A549 (cell line): ENCODE measurements around the gene GSTT2B. TPM values are rescaled to one million over a fixed set of nuclear protein-coding genes. Genes with fewer than 3 reads are reported as not detected.
"Not testable (repeated sequence)": the region's sequence is repeated elsewhere in the genome, so short reads cannot be mapped to it uniquely, and the experiment has no call there.

Experiments
- ATAC-seq, 2 experiments: fragments of 200-7000 bp in 1 of 2; fragments of >200 bp in 1 of 2; cut with Nextera tagmentation in 1 of 2; cut with Tn5 transposase in 1 of 2; 3 replicates each; pipeline versions ENCODE4 v1.8.0 to v1.9.1; 2018 to 2020; ENCODE audit warnings: mild to moderate bottlenecking in 1 of 2, moderate library complexity in 1 of 2
- CTCF ChIA-PET: fragments of 300-600 bp; sonication (Branson Sonifier 250); formaldehyde crosslinking; extraction: SDS; loops from one replicate; lab custom pipeline; 2021; ENCODE audit warnings: antibody characterized with exemption, inconsistent platforms; lab: Yijun Ruan, JAX
- POLR2A ChIA-PET: fragments of 350-600 bp; formaldehyde crosslinking; extraction: SDS; loops from one replicate; lab custom pipeline; 2021; ENCODE audit warnings: antibody characterized with exemption, inconsistent platforms; lab: Yijun Ruan, JAX
- DNase-seq, 2 experiments: peaks; one replicate each; pipeline versions ENCODE4 v3.0.0 to v3.0.0-alpha.2; 2011 to 2016; ENCODE audit warnings: low read depth in 1 of 2, low spot score in 1 of 2
- FAIRE-seq: peaks from 2 replicates; lab custom pipeline; 2011; peaks lifted over from hg19 to GRCh38; lab: Jason Lieb, UNC
- H3K27ac ChIP-seq, 2 experiments: fragments of >200 bp; sonication (Bioruptor Twin); formaldehyde crosslinking; 3 replicates each; pipeline ENCODE4 v1.5.1; 2016 to 2017
- H3K4me1 ChIP-seq: fragments of >200 bp; sonication (Bioruptor Twin); formaldehyde crosslinking; 3 replicates; pipeline ENCODE4 v1.6.1; 2016
- H3K4me2 ChIP-seq: fragments of >200 bp; sonication (Bioruptor Twin); formaldehyde crosslinking; 3 replicates; pipeline ENCODE4 v1.6.1; 2016
- H3K4me3 ChIP-seq: fragments of >200 bp; sonication (Bioruptor Twin); formaldehyde crosslinking; 3 replicates; pipeline ENCODE4 v1.5.1; 2016
- H3K9me3 ChIP-seq: fragments of >200 bp; sonication (Bioruptor Twin); formaldehyde crosslinking; 3 replicates; pipeline ENCODE4 v1.6.1; 2016
- BHLHE40 ChIP-seq: IDR thresholded peaks from 2 replicates; pipeline ENCODE4 v1.6.1; 2012; ENCODE audit warnings: low read depth, low read length, inconsistent platforms
- CBX8 ChIP-seq: fragments of 200-600 bp; sonication (generic); IDR thresholded peaks from 2 replicates; pipeline ENCODE4 v1.6.1; 2016
- CEBPB ChIP-seq, 2 experiments: fragments of >200 bp in 1 of 2; sonication (Bioruptor Twin) in 1 of 2; formaldehyde crosslinking in 1 of 2; IDR thresholded peaks; 2 replicates each; pipeline ENCODE4 v1.6.1; 2012 to 2016
- CHD2 ChIP-seq: fragments of 150-350 bp; IDR thresholded peaks from 2 replicates; pipeline ENCODE4 v1.6.1; 2014; ENCODE audit warnings: low read length; ENCODE audit not compliant: partially characterized antibody
- CHD4 ChIP-seq: fragments of 200-600 bp; sonication (generic); IDR thresholded peaks from 2 replicates; pipeline ENCODE4 v1.6.1; 2016; ENCODE audit warnings: antibody characterized with exemption, mild to moderate bottlenecking, borderline replicate concordance
- EHF ChIP-seq: fragments of 250-450 bp; sonication (Bioruptor Pico); IDR thresholded peaks from 2 replicates; pipeline ENCODE4 v1.5.0; 2020; ENCODE audit warnings: mild to moderate bottlenecking
- EHMT2 ChIP-seq: fragments of 200-600 bp; sonication (generic); IDR thresholded peaks from 2 replicates; pipeline ENCODE4 v1.6.1; 2016; ENCODE audit warnings: antibody characterized with exemption, low read depth, mild to moderate bottlenecking, moderate library complexity
- FOXS1 ChIP-seq: fragments of 250-450 bp; sonication (Bioruptor Pico); IDR thresholded peaks from 2 replicates; pipeline ENCODE4 v1.5.0; 2020; ENCODE audit warnings: mild to moderate bottlenecking, moderate library complexity
- HOXB13 ChIP-seq: fragments of 250-450 bp; sonication (Bioruptor Pico); IDR thresholded peaks from 2 replicates; pipeline ENCODE4 v1.5.0; 2020; ENCODE audit warnings: low read depth, mild to moderate bottlenecking, moderate library complexity
- JUN ChIP-seq, 2 experiments: fragments of >200 bp; sonication (Bioruptor Twin); formaldehyde crosslinking; IDR thresholded peaks; 2 replicates in 1 of 2; 3 replicates in 1 of 2; pipeline ENCODE4 v1.6.1; 2016 to 2017
- KDM1A ChIP-seq: fragments of 200-600 bp; sonication (generic); IDR thresholded peaks from 2 replicates; pipeline ENCODE4 v1.6.1; 2016; ENCODE audit warnings: low read depth, mild to moderate bottlenecking
- KDM5A ChIP-seq: fragments of 200-600 bp; sonication (generic); IDR thresholded peaks from 2 replicates; pipeline ENCODE4 v1.6.1; 2016; ENCODE audit warnings: antibody characterized with exemption, mild to moderate bottlenecking
- MAFK ChIP-seq: fragments of 450-650 bp; IDR thresholded peaks from 2 replicates; pipeline ENCODE4 v1.6.1; 2014; ENCODE audit not compliant: partially characterized antibody
- MYC ChIP-seq: IDR thresholded peaks from 2 replicates; pipeline ENCODE4 v1.6.1; 2012; ENCODE audit warnings: mild to moderate bottlenecking, inconsistent platforms, low read length, improper control_type of control experiment, borderline replicate concordance
- PHF8 ChIP-seq: fragments of 200-600 bp; sonication (generic); IDR thresholded peaks from 2 replicates; pipeline ENCODE4 v1.6.1; 2016; ENCODE audit warnings: low read depth, mild to moderate bottlenecking, antibody characterized with exemption, moderate library complexity, borderline replicate concordance
- RCOR1 ChIP-seq: fragments of 150-350 bp; IDR thresholded peaks from 2 replicates; pipeline ENCODE4 v1.6.1; 2014; ENCODE audit warnings: antibody characterized with exemption, low read length, low read depth
- RNF2 ChIP-seq: fragments of 200-600 bp; sonication (generic); IDR thresholded peaks from 2 replicates; pipeline ENCODE4 v1.6.1; 2016; ENCODE audit warnings: low read depth, mild to moderate bottlenecking, antibody characterized with exemption, moderate library complexity, borderline replicate concordance
- TP53 ChIP-seq: fragments of 250-450 bp; sonication (Bioruptor Pico); IDR thresholded peaks from 2 replicates; pipeline ENCODE4 v1.5.0; 2021; ENCODE audit warnings: mild to moderate bottlenecking, moderate library complexity
- WGBS: methylation state at CpG from one replicate; pipeline ENCODE4 v1.1.6; 2017; ENCODE audit errors: missing lambda C conversion rate; 5-methylcytosine and 5-hydroxymethylcytosine counted together
- polyA plus RNA-seq, 4 experiments: library from polyadenylated mRNA; depleted of rRNA in 3 of 4; stranded (reverse); fragments of >200 nt; fragmentation: RNase III in 1 of 4; extraction: RNeasy Plus Mini Kit Qiagen cat#74134 plus additional on column Dnase treatment in 1 of 4; gene quantifications; 2 replicates in 3 of 4; 3 replicates in 1 of 4; pipeline ENCODE4 v1.2.3, GENCODE V29; 2011 to 2017
- TF ChIP-seq, protein P1 (sequence below): IDR thresholded peaks from 2 replicates; pipeline ENCODE4 v1.6.1; 2012
- TF ChIP-seq, protein P2 (sequence below): fragments of 250-450 bp; sonication (Bioruptor Pico); IDR thresholded peaks from 2 replicates; pipeline ENCODE4 v1.5.0; 2020; ENCODE audit warnings: low read depth, mild to moderate bottlenecking, moderate library complexity
- TF ChIP-seq, protein P3 (sequence below): fragments of 150-350 bp; IDR thresholded peaks from 2 replicates; pipeline ENCODE4 v1.6.1; 2014; ENCODE audit warnings: low read depth, mild to moderate bottlenecking, low read length
- TF ChIP-seq, protein P4 (sequence below): IDR thresholded peaks from 2 replicates; pipeline ENCODE4 v1.6.1; 2012; ENCODE audit warnings: low read depth, borderline replicate concordance

The GSTT2B gene
- polyA plus RNA-seq, 2 of the 4 experiments (the other 2 are of a cell fraction), result 0.30 to 0.50 TPM

DNA sequence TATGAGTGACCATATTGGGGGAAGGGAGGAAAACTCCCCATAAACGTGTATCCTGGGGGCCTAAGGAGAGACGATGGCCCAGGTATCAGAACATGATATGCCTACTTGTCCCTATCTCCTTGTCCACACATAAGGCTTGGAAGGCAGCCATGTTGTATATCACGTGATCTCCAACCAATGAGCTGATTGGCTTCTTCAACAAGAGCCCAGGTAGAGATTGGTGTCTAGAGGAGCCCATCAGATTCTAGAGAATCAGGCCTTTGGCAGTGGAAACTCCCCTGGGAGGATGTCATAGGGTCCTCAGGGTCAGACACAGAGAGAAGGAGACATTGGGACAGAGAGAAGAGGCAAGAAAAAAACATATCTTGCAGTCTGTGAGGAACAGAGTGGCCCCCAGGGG is 13.6 kb downstream of the GSTT2B start:
- H3K4me3 ChIP-seq, H3K4me2 ChIP-seq, POLR2A ChIA-PET, H3K27ac ChIP-seq, CTCF ChIA-PET, H3K9me3 ChIP-seq, ATAC-seq, H3K4me1 ChIP-seq, FAIRE-seq: not testable (repeated sequence)
- peak in 1 of 2 experiments; percentile 19 for DNase-seq
- 32% methylated on average over 3 of the region's 3 CpGs for WGBS

DNA sequence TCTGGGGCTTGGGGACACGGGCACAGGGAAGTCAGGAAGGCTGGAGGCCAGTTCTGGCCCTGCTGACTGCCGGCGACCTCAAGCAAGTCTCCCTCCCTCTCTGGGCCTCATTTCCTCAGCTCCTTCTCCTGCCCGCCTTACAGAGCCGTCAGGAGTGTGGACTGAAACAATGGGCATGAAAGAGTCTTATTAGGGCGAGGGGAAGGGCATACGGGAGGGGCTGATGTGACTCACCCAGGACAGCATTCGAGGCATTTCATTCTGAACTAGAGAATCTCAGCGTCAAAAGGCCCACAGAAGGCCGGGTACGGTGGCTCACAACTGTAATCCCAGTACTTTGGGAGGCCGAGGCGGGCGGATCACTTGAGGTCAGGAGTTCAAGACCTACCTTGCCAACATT is 20.8 kb downstream of the GSTT2B start:
- WGBS, result 37% methylated on average over 6 of the region's 14 CpGs
- H3K4me1 ChIP-seq, H3K9me3 ChIP-seq, H3K4me3 ChIP-seq, DNase-seq, FAIRE-seq, H3K4me2 ChIP-seq, H3K27ac ChIP-seq, CTCF ChIA-PET, POLR2A ChIA-PET: not testable (repeated sequence)
- peak; percentile 66 to 67 for ATAC-seq

DNA sequence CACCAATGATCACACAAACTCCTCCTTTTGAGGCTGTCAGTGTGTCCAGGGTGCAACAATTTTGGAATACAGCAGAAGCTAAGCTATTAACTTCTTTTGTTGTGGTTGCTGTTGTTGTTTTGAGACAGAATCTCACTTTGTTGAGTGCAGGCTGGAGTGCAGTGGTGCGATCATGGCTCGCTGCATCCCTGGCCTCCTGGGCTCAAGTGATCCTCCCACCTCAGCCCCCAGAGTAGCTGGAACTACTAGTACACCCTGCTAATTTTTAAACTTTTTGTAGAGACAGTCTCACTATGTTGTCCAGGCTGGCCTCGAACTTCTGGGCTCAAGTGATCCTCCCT is 22.0 kb downstream of the GSTT2B start:
- H3K4me1 ChIP-seq, result no peaks in the 10 kb centered on the region
- FAIRE-seq (no peak), DNase-seq (no peak), ATAC-seq (no peak)
- H3K9me3 ChIP-seq, result no peaks in the 10 kb centered on the region
- 82% methylated on average over 3 of the region's 3 CpGs for WGBS
- no peak overlapping the region for H3K27ac ChIP-seq
- no peak overlapping the region for H3K4me2 ChIP-seq
- ChIA-PET CTCF (interaction anchor here (0.9 to 1.0 kb wide), 2 partner anchors 9 to 42 kb away, joined by 3 read pairs; no protein-coding TSS in a partner anchor), POLR2A (interaction anchor here (0.7 kb wide), 1 partner anchor 44 kb away, joined by 3 read pairs; the partner anchor contains the start of gene MIF)
- no peak overlapping the region for H3K4me3 ChIP-seq
- TF ChIP-seq, protein P1, sequence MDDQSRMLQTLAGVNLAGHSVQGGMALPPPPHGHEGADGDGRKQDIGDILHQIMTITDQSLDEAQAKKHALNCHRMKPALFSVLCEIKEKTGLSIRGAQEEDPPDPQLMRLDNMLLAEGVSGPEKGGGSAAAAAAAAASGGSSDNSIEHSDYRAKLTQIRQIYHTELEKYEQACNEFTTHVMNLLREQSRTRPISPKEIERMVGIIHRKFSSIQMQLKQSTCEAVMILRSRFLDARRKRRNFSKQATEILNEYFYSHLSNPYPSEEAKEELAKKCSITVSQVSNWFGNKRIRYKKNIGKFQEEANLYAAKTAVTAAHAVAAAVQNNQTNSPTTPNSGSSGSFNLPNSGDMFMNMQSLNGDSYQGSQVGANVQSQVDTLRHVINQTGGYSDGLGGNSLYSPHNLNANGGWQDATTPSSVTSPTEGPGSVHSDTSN, result no peak
- TF ChIP-seq BHLHE40 (no peak), MAFK (no peak), RCOR1 (no peak), KDM5A (no peak), CBX8 (no peak), EHF (CRISPR knock-in tag) (no peak)

DNA sequence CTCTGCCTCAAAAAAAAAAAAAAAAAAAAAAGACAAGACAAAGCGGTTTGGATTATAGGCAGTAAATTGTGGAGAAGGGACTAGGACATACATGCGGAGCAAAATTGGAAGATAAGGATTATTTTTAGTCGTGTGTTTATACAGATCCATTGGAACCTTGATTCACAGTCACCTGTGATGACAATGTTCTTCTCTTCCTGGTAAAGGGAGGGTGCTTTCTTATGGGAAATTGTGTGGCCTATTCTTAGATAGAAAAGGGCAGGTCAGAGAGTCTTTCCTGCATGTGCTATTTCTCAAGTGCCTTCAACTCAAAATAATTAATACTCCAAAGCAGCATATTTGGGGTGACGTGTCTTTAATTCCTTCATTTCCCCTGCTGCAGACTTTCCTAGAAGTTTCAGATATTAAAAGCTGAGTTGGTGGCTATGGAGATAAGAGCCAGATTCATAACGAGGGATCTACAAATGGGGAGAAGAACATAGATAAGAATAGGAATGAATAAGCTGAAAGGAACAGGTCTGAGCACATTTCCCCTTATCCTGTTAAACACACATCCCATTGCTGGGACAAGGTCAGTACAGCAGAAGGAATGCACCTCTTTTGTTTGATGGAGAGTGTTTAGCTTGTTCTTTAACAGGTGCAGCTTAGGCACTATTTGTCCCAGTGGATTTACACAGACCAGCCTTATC is 22.5 kb downstream of the GSTT2B start:
- FAIRE-seq (no peak), ATAC-seq (no peak), DNase-seq (no peak)
- Histone ChIP-seq H3K9me3 (no peaks in the 10 kb centered on the region), H3K4me3 (no peak overlapping the region), H3K4me2 (no peak overlapping the region), H3K4me1 (no peaks in the 10 kb centered on the region), H3K27ac (no peak overlapping the region)
- CTCF ChIA-PET, result interaction anchor here (0.9 to 1.0 kb wide), 2 partner anchors 9 to 42 kb away, joined by 3 read pairs; no protein-coding TSS in a partner anchor
- POLR2A ChIA-PET, result interaction anchor here (0.7 kb wide), 1 partner anchor 44 kb away, joined by 3 read pairs; the partner anchor contains the start of gene MIF
- 75% methylated on average over 5 of the region's 5 CpGs for WGBS
- TF ChIP-seq, protein P2, sequence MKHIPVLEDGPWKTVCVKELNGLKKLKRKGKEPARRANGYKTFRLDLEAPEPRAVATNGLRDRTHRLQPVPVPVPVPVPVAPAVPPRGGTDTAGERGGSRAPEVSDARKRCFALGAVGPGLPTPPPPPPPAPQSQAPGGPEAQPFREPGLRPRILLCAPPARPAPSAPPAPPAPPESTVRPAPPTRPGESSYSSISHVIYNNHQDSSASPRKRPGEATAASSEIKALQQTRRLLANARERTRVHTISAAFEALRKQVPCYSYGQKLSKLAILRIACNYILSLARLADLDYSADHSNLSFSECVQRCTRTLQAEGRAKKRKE (CRISPR knock-in tag), result no peak
- TF ChIP-seq MYC, result no peak
- no peak for TF ChIP-seq CHD4
- TF ChIP-seq EHMT2, result no peak
- TF ChIP-seq KDM1A, result no peak
- TF ChIP-seq PHF8, result no peak
- TF ChIP-seq, protein P3, sequence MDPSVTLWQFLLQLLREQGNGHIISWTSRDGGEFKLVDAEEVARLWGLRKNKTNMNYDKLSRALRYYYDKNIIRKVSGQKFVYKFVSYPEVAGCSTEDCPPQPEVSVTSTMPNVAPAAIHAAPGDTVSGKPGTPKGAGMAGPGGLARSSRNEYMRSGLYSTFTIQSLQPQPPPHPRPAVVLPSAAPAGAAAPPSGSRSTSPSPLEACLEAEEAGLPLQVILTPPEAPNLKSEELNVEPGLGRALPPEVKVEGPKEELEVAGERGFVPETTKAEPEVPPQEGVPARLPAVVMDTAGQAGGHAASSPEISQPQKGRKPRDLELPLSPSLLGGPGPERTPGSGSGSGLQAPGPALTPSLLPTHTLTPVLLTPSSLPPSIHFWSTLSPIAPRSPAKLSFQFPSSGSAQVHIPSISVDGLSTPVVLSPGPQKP, result no peak
- no peak for TF ChIP-seq FOXS1 (CRISPR knock-in tag)
- no peak for TF ChIP-seq RCOR1
- TF ChIP-seq RNF2, result no peak
- no peak for TF ChIP-seq TP53 (CRISPR knock-in tag)
- no peak for TF ChIP-seq JUN (IDR thresholded peaks at IDR 0.05)
- TF ChIP-seq CHD2, result no peak
- TF ChIP-seq, protein P1, result no peak
- TF ChIP-seq, protein P4, sequence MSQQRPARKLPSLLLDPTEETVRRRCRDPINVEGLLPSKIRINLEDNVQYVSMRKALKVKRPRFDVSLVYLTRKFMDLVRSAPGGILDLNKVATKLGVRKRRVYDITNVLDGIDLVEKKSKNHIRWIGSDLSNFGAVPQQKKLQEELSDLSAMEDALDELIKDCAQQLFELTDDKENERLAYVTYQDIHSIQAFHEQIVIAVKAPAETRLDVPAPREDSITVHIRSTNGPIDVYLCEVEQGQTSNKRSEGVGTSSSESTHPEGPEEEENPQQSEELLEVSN, result no peak
- TF ChIP-seq CEBPB (IDR thresholded peaks at IDR 0.05), result no peak
- TF ChIP-seq HOXB13, result no peak
- no peak for TF ChIP-seq MAFK
- TF ChIP-seq EHF (CRISPR knock-in tag), result no peak
